CD4-positive, alpha-beta T cell treated with Interleukin-17A for 4 hours (primary cell): ENCODE measurements around the gene HACE1.

Experiments used
- DNase-seq: peaks from one replicate; pipeline ENCODE4 v3.0.0-alpha.2; 2020; ENCODE audit warnings: mixed read lengths

The HACE1 gene

DNA sequence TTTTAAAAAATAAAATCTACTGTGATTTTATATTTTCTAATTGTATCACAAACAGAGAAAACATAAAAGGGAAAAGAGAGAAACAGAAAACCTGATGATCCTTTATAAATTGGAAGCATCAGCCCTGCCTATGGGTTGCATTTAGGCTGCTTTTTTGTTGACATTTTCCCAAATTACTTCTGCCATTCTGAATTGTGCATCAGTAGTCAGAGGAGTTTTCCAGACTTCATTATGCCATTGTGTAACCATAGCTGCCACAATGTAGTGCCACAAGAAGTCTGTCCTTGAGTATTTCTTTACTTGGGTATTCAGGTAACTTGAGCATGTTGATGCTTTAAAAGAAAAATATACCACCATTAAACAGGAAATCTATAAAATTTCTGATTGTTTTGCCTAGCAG lies 130.3 kb downstream of the HACE1 start:
- no peak for DNase-seq

- DNase-seq, result no peak
Measured at GRCh38 chr6:104728448-104728847, 131.3 kb downstream of the HACE1 start.

DNA sequence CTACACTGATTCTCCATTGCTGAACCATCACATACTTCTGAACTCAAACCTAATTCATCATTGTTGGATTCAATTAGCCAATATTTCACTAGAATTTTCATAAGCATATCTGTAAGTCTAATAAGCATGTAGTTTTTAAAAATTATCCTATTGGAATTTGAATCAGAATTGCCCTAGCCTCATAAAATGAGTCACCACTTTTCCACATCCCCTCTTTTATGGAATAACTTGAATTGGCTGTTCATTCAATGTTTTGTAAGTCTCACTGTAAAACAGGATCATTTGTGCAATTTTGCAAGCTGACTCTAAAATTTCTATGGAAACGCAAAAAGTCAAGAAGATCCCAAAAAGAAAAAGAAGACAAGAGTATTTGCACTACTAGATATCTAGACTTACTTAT lies 141.0 kb downstream of the HACE1 start:
- DNase-seq, result no peak

DNA sequence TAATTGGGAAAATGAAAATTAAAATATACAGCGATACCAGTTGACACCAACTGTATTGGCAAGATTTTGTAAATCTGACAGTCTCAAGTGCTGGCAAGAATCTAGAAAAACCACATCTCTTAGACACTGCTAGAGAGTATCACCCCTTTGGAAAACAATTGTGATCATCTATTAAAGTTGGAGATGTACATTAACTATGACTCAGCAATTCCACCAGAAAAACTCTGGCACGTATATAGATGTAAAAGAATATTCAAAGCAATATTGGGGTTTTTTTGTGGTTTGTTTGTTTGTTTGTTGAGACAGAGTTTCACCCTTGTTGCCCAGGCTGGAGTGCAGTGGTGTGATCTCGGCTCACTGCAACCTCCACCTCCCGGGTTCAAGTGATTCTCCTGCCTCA lies 142.9 kb downstream of the HACE1 start:
- DNase-seq, result no peak

DNA sequence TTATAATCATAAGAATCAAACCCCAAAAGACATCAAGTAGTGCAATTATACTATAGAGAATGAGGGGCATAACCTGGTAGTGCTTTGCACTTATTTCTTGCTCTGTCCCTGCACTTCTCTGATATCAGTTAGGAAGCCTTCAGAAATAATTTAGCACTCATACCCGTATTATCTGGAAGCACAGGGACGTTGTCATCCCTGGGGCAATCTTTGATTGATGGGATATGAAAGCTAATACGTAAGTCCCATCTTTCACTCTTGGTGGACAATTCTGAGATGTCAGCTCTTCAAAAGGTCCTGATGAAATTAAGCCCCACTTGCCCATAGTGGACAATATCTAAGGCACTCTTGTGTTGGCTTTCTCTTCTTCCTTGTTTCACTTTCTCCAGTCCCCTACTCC lies 144.9 kb downstream of the HACE1 start:
- no peak for DNase-seq

DNA sequence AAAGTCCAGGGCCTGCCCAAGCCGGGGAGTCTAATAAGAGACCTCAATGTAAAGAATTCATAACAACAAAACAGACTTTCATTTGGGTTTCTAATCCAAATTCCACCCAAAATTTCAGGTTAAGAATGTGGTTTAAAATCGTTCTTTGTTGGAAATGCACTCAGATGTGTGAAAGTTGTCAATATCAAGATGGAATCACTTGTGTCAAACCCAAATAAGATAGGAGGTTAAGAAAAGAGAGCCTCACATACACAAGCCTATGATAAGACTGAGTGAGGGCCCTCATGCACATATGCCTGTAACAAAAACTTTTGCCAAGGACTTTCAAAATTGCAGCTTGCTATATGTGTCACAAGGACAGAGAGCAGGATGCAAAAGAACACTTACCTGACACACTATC lies 145.7 kb downstream of the HACE1 start:
- DNase-seq, result no peak

DNA sequence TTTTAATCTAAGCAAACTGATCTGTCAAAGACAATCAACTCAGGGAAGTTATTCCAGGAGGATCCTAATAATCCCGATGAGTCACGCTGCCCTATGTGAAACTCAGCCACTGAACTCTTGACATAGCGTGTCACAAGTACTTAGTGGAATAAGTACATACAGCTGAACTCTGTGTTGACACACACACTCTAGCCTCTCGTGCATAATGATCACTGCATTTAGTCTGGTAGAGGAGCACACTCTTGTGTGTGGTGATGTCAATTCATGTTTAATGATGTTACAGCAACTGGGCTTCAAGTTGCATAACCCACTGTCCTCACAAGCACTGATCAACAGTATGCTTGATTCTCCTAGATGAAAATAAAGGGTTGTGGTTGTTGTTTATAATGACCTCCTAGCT lies 148.3 kb downstream of the HACE1 start:
- no peak for DNase-seq

GRCh38 chr6:104710543-104711335 lies 149.0 kb downstream of the HACE1 start:
- DNase-seq, result no peak

GRCh38 chr6:104705916-104706442 lies 153.7 kb downstream of the HACE1 start:
- no peak for DNase-seq

GRCh38 chr6:104705095-104705707 lies 154.5 kb downstream of the HACE1 start:
- DNase-seq, result peak; percentile 55

GRCh38 chr6:104704191-104704590 lies 155.5 kb downstream of the HACE1 start:
- DNase-seq, result no peak

DNA sequence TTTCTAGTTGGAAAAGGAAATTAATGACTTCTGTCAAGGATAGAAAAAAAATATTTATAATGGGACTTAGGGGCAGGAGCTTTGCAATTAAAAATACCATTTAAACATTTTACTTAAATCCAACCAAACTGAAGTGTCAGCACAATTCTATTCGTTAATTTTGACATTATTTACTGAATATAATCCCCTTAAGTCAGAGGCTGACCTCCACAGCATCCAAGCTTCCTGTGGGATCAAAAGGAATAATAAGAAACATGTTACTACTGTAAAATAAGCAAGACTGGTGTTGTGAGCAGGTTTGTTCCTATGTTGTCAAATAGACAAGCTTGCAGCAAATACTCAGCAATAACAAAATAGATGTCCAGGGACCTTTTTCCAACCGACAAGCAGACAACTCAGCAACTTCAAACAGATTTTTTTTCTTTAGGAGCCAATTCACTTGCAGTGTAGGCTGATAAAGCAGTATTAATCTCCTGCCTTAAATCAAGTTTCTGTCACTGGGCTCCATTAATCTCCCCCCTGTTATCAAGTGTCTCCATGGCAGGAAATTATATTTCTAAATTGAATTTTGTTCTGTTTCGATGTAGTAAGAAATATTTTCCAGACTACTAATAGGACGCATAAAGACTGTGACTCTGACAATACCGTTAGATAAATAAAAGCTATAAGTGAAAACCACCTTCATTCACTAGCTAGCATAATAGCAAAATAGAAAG lies 157.4 kb downstream of the HACE1 start:
- no peak for DNase-seq

GRCh38 chr6:104700371-104701185 lies 159.1 kb downstream of the HACE1 start:
- DNase-seq, result no peak

DNA sequence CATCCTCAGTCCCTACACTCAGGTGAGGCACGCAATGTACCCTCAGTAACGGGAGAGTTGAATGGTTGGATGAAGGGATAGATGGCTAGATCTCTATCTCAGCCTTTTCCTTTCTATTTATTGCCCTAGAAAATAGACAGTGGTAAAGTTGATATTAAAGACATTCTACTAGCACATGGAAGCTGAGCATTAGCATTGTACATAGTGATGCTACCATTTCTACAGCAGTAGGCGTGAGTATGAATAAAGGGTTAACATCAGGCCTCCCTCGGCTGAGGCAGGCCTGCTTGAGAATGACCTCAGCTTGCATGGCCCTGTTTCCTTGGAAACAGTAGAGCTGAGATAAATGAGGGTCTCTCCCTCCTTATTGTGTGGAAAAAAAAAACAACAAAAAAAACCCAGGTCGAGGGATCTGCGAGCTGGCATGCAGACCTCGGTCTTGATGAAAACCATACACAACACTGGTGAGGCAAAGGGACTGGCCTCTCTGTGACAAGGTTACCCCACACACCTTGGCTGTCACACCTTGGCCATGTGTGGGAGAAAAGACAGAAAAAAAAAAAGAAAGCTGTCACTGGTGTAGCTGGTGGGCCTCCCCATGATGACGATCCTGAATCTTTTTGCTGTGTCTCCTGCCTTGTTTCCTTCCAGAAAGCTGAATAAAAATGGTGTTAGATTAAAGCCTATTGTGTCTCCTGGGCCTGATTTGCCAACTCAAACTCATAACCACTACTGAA lies 160.0 kb downstream of the HACE1 start:
- no peak for DNase-seq

DNA sequence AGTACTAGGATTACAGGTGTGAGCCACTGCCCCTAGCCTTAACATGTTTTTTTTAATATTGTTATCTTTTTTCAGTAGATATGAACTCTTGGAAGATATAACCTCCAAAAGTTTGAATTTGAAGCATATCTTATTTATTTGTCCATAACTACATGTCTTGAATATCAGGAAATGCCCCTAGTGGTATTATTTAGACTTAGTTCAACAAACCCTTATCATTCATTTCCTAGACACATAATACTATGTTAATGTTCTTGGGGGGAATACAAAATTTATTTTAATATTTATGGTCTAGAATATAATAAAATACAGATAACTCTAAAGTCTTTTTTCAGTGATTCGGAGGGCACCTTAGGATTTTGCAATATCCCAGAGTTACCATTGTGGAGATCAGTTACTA lies 160.7 kb downstream of the HACE1 start:
- DNase-seq, result no peak

DNA sequence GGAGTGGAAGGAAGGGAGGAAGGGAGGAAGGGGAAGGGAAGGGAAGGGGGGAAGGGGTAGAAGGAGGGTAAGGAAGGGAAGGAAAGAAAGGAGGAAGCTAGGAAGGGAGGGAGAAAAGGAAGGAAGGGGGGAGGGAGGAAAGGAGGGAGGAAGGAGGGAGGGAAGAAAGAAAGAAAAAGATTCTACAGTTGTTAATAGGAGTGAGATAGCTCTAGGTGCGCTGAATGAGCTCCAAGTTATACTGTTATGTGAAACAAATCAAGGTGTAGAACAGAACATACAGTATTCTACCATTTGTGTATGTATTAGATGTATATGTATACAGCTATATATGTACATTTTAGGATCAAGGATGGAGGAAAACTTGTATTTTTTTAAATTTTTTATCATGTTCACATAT lies 167.7 kb downstream of the HACE1 start:
- no peak for DNase-seq

DNA sequence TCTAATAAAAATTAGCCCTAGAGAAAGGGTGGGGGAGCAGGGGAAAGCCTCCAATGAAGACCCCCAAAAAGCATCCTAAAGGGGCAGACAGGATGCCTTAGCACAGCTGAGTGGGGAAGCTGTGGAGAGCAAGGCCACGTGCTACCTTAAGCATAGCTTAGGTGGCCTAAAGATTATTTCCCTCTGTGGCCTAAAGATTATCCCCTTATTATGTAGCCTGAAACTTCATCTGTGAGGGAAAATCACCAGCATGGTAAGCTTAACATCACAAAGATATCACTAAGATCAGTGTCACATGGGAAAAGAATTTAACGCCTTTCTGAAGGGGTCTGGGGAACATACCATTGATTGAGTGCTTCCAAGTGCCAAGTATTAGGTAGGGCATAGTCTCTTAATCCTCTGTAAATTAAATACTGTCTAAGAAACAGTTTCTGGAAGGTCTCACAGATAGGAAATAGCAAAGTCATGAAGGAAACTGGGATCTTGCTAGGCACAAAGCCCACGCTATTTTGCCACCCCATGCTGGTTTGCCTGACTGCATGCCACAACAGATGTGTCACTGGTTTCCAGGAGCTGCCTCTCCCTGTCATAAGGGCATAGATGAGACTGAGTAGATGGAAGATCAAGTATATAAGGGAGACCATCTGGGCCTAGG lies 170.0 kb downstream of the HACE1 start:
- no peak for DNase-seq

- no peak for DNase-seq
Measured at GRCh38 chr6:104688283-104688969, 171.3 kb downstream of the HACE1 start.

DNA sequence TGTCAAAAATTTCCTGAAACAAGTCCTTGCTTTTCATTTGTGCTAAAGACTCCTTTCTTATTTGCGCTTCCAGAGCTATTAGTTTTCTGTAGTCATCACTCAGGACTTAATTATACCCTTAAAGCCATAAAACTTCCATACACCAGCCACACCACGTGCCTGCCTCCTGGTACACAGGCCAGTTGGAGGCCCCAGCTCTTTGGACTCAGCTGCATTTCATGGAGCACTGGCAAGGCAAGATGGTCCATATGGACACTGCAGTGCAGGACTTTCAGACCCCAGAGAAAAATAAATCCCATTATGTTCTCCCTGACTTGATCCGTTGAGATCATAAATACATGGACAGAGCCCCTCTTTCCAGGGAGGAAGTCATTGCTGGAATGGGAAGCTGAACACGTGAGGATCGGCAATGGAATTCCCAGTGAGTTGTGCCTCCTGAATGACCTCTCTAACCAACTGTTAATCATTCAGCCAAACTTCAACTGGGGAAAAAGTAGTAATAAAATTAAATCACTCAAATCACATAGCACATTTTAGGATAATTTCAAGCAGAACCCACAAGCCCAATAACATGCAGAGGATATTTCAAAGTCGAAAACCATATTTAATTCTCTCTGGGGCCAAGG lies 173.1 kb downstream of the HACE1 start:
- no peak for DNase-seq

DNA sequence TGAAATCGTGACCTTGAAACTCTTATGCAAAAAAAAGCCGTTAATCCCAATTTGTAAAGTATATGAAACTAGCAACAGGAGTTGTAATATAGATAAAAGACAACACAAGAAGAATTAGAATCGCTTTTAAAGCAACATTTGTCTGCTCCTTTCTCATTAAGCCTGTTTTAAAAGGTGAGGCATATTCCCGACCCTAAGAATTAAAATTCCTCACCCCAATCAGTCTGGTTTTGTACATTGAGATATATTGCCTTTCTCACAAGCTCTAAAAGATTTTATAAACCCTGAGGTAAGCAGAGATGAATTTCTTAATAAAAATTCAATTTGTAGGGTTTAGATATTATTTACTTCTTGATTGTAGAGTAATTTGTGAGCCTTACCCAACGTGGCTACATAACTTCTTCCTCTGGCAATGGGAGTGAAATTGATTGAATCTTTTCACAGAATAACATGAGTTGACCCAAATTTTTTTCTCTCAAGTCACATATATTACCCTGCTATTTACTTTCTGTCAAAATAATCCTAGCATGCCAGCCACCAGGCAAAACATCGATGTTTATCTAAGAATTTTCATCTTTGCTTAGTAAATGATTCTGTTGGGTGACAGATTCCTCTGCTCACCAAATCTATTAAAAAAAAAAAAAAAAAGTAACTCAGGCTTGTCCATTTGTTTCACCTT lies 173.7 kb downstream of the HACE1 start:
- DNase-seq, result no peak
